ENCODE data around the gene RARB. TPM values are rescaled to one million over a fixed set of nuclear protein-coding genes. Genes with fewer than 3 reads are reported as not detected.

The RARB gene
- polyA plus RNA-seq, 1 donor from 2014 or later = 13.2 TPM

- no peaks in the 10 kb centered on the region for H3F3A ChIP-seq (ENCODE audit: insufficient read depth, low read length, poor library complexity, severe bottlenecking)
- no peaks in the 10 kb centered on the region for H3K79me2 ChIP-seq (replicated peaks; ENCODE audit: insufficient read depth, low read length)
- no peak for TF ChIP-seq POLR2AphosphoS5 (IDR thresholded peaks at IDR 0.05)
- no peak for TF ChIP-seq CTCF (IDR thresholded peaks at IDR 0.05; ENCODE audit: poor library complexity, severe bottlenecking)
- no peak for TF ChIP-seq MXI1 (conservative IDR thresholded peaks at IDR 0.05; ENCODE audit: poor library complexity, severe bottlenecking)
- TF ChIP-seq EZH2 (IDR thresholded peaks at IDR 0.05; ENCODE audit: borderline replicate concordance, insufficient read depth, low read length, poor library complexity, severe bottlenecking) = no peak
- TF ChIP-seq EP300 (conservative IDR thresholded peaks at IDR 0.05; ENCODE audit: poor library complexity, severe bottlenecking) = no peak
- TF ChIP-seq TAF1 (IDR thresholded peaks at IDR 0.05; ENCODE audit: low read depth) = no peak
- TF ChIP-seq, protein P1, sequence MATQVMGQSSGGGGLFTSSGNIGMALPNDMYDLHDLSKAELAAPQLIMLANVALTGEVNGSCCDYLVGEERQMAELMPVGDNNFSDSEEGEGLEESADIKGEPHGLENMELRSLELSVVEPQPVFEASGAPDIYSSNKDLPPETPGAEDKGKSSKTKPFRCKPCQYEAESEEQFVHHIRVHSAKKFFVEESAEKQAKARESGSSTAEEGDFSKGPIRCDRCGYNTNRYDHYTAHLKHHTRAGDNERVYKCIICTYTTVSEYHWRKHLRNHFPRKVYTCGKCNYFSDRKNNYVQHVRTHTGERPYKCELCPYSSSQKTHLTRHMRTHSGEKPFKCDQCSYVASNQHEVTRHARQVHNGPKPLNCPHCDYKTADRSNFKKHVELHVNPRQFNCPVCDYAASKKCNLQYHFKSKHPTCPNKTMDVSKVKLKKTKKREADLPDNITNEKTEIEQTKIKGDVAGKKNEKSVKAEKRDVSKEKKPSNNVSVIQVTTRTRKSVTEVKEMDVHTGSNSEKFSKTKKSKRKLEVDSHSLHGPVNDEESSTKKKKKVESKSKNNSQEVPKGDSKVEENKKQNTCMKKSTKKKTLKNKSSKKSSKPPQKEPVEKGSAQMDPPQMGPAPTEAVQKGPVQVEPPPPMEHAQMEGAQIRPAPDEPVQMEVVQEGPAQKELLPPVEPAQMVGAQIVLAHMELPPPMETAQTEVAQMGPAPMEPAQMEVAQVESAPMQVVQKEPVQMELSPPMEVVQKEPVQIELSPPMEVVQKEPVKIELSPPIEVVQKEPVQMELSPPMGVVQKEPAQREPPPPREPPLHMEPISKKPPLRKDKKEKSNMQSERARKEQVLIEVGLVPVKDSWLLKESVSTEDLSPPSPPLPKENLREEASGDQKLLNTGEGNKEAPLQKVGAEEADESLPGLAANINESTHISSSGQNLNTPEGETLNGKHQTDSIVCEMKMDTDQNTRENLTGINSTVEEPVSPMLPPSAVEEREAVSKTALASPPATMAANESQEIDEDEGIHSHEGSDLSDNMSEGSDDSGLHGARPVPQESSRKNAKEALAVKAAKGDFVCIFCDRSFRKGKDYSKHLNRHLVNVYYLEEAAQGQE (IDR thresholded peaks at IDR 0.05; ENCODE audit: borderline replicate concordance) = no peak
- TF ChIP-seq RAD21 (conservative IDR thresholded peaks at IDR 0.05) = no peak
- no peak for TF ChIP-seq SMC3 (conservative IDR thresholded peaks at IDR 0.05; ENCODE audit: poor library complexity)
- H3K9ac ChIP-seq (ENCODE audit: low read length) = no peak overlapping the region
- no peak overlapping the region for H3K4me3 ChIP-seq (ENCODE audit: low read length)
- no peak overlapping the region for H3K27ac ChIP-seq (ENCODE audit: low read length)
- H2AFZ ChIP-seq (ENCODE audit: low read depth, low read length) = no peak overlapping the region
- H3K27me3 ChIP-seq (ENCODE audit: insufficient read depth, low read depth, low read length) = no peaks in the 10 kb centered on the region
- H3K9me3 ChIP-seq (ENCODE audit: low read length) = no peaks in the 10 kb centered on the region
- H3K4me2 ChIP-seq (ENCODE audit: low read length) = no peak overlapping the region
- no peaks in the 10 kb centered on the region for H4K20me1 ChIP-seq (ENCODE audit: insufficient read depth)
- no peaks in the 10 kb centered on the region for H3K36me3 ChIP-seq (ENCODE audit: insufficient read depth, low read length)
- no peaks in the 10 kb centered on the region for H3K9me2 ChIP-seq (ENCODE audit: insufficient read depth, low read length)
Observed at GRCh38 chr3:25400587-25400986, 27.5 kb upstream of the RARB start.

- Histone ChIP-seq H2AFZ (ENCODE audit: low read depth, low read length) (no peak overlapping the region), H3K9me2 (ENCODE audit: insufficient read depth, low read length) (no peaks in the 10 kb centered on the region), H3K79me2 (replicated peaks; ENCODE audit: insufficient read depth, low read length) (no peaks in the 10 kb centered on the region), H3K9ac (ENCODE audit: low read length) (no peak overlapping the region), H3K27me3 (ENCODE audit: insufficient read depth, low read depth, low read length) (no peaks in the 10 kb centered on the region), H3K9me3 (ENCODE audit: low read length) (no peaks in the 10 kb centered on the region), H4K20me1 (ENCODE audit: insufficient read depth) (no peaks in the 10 kb centered on the region), H3K36me3 (ENCODE audit: insufficient read depth, low read length) (no peaks in the 10 kb centered on the region), H3K27ac (ENCODE audit: low read length) (no peak overlapping the region), H3K4me2 (ENCODE audit: low read length) (no peak overlapping the region), H3K4me3 (ENCODE audit: low read length) (no peak overlapping the region), H3F3A (ENCODE audit: insufficient read depth, low read length, poor library complexity, severe bottlenecking) (no peaks in the 10 kb centered on the region)
- TF ChIP-seq EZH2 (IDR thresholded peaks at IDR 0.05; ENCODE audit: borderline replicate concordance, insufficient read depth, low read length, poor library complexity, severe bottlenecking) (no peak), MXI1 (conservative IDR thresholded peaks at IDR 0.05; ENCODE audit: poor library complexity, severe bottlenecking) (no peak), SMC3 (conservative IDR thresholded peaks at IDR 0.05; ENCODE audit: poor library complexity) (no peak), POLR2AphosphoS5 (IDR thresholded peaks at IDR 0.05) (no peak), CTCF (IDR thresholded peaks at IDR 0.05; ENCODE audit: poor library complexity, severe bottlenecking) (no peak), RAD21 (conservative IDR thresholded peaks at IDR 0.05) (no peak), EP300 (conservative IDR thresholded peaks at IDR 0.05; ENCODE audit: poor library complexity, severe bottlenecking) (no peak), TAF1 (IDR thresholded peaks at IDR 0.05; ENCODE audit: low read depth) (no peak)
Observed at GRCh38 chr3:25403968-25404367, 24.1 kb upstream of the RARB start.

Measured in neural cell (in vitro differentiated cells).